Psoas muscle (tissue), 8 donors: ENCODE results near the gene GRAP2. TPM values are rescaled to one million over a fixed set of nuclear protein-coding genes. Genes with fewer than 3 reads are reported as not detected.

Experiments used
- ATAC-seq, 4 donors: fragments of 200-7000 bp; cut with Tn5 transposase; one replicate each; pipeline ENCODE4 v1.9.1; 2020; ENCODE audit warnings: moderate library complexity in 3 of 4, mild to moderate bottlenecking in 2 of 4
- DNase-seq, 2 donors: peaks; one replicate each; pipeline ENCODE4 v3.0.0-alpha.2; 2020
- H3K27ac ChIP-seq: fragments of 200-600 bp; one replicate; pipeline ENCODE4 v1.8.0; 2022
- H3K27me3 ChIP-seq, 3 donors: fragments of 200-600 bp in 1 of 3; one replicate each; pipeline versions ENCODE4 v1.6.1 to v1.8.0; 2013 to 2022; ENCODE audit warnings: low read length in 2 of 3, mild to moderate bottlenecking in 2 of 3, moderate library complexity in 1 of 3; ENCODE audit not compliant: insufficient read depth in 3 of 3
- H3K36me3 ChIP-seq, 2 donors: fragments of 200-600 bp in 1 of 2; one replicate each; pipeline versions ENCODE4 v1.6.1 to v1.8.0; 2013 to 2022; ENCODE audit warnings: low read depth in 1 of 2, mild to moderate bottlenecking in 1 of 2, moderate library complexity in 1 of 2; ENCODE audit not compliant: insufficient read depth in 1 of 2
- H3K4me1 ChIP-seq: fragments of 200-600 bp; one replicate; pipeline ENCODE4 v1.8.0; 2022
- H3K4me3 ChIP-seq: fragments of 200-600 bp; one replicate; pipeline ENCODE4 v1.8.0; 2022; ENCODE audit warnings: mild to moderate bottlenecking
- H3K9me3 ChIP-seq: fragments of 200-600 bp; one replicate; pipeline ENCODE4 v1.8.0; 2022
- WGBS, 3 donors: extraction: QIAGEN DNeasy Blood & Tissue Kit; methylation state at CpG; one replicate each; pipeline versions ENCODE4 v1.1.6 to v1.1.7; 2013; 5-methylcytosine and 5-hydroxymethylcytosine counted together
- intact Hi-C, 2 donors: fragments of 100-400 bp; cut with DNase I; formaldehyde crosslinking; loops; one replicate each; pipeline versions ENCODE4 v1.11.0 to v1.14.2; 2022
- polyA plus RNA-seq, 3 donors: library from polyadenylated mRNA; stranded (reverse); fragments of 200-250 nt; gene quantifications; one replicate each; pipeline ENCODE4 v1.2.3, GENCODE V29; 2013
- total RNA-seq, 4 donors: library from RNA; stranded (reverse); fragmentation: NEBNext Ultra II Directional in 2 of 4; extraction: Animal tissue kit (Norgen Biotek cat#: 25700) in 2 of 4; gene quantifications; one replicate each; pipeline versions ENCODE4 v1.2.1 to v1.2.4, GENCODE V29; 2021 to 2023
- TF ChIP-seq, protein P1 (sequence below): fragments of 200-600 bp; IDR thresholded peaks from one replicate; pipeline ENCODE4 v1.8.0; 2022; ENCODE audit warnings: antibody characterized with exemption
- donor health status: healthy with polysubstance abuse.
- donor health status: DM: no; HTN: no; CAD: no; lungs with moderate emphysema.
- donor health status: Bipolar disorder and iron deficiency.
- donor health status: healthy.
- donor health status: DM: yes; HTN: yes; CAD: no.
- donor health status: DM: no; HTN: no; CAD: no.
- donor health status: DM: no; HTN: no; CAD: no.
- donor health status: DM: yes; HTN: yes; CAD: no.

Gene GRAP2
- total and polyA plus RNA-seq, 7 donors: 0.18 to 0.88 (median 0.33) TPM

DNA sequence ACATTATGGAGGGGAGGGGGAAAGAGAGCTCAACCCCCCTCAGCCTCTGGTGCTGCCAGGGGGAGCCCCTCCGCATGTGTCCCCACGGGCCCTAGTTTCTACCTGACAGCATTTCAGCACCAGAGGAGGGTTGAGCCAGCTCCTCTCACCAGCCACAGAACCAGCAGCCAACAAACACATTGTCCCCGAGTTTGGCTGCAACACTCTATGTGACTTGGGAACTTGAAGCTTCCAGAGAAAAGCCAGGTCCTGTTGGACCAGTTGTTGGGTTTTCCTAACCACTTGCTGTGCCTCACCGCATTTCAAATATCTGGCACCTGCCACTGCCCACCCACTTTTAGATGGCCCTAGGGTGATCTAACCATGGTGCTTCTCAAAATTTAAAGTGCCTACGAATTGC lies 72.8 kb downstream of the GRAP2 start:
- ATAC-seq (no peak), DNase-seq (no peak)
- 37 to 56% (median 43%) methylated on average over 5 of the region's 5 CpGs for WGBS, 3 donors
- no peaks in the 10 kb centered on the region for H3K9me3 ChIP-seq
- H3K27me3 ChIP-seq: peaks cover 0 to 39% (median 3%) of the 10 kb centered on the region in 3 donors
- H3K36me3 ChIP-seq: no peaks in the 10 kb centered on the region
- H3K4me1 ChIP-seq: no peaks in the 10 kb centered on the region
- intact Hi-C loops: no loop called here
- TF ChIP-seq, protein P1, sequence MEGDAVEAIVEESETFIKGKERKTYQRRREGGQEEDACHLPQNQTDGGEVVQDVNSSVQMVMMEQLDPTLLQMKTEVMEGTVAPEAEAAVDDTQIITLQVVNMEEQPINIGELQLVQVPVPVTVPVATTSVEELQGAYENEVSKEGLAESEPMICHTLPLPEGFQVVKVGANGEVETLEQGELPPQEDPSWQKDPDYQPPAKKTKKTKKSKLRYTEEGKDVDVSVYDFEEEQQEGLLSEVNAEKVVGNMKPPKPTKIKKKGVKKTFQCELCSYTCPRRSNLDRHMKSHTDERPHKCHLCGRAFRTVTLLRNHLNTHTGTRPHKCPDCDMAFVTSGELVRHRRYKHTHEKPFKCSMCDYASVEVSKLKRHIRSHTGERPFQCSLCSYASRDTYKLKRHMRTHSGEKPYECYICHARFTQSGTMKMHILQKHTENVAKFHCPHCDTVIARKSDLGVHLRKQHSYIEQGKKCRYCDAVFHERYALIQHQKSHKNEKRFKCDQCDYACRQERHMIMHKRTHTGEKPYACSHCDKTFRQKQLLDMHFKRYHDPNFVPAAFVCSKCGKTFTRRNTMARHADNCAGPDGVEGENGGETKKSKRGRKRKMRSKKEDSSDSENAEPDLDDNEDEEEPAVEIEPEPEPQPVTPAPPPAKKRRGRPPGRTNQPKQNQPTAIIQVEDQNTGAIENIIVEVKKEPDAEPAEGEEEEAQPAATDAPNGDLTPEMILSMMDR: no peak
- H3K4me3 ChIP-seq: no peak overlapping the region
- no peak overlapping the region for H3K27ac ChIP-seq

DNA sequence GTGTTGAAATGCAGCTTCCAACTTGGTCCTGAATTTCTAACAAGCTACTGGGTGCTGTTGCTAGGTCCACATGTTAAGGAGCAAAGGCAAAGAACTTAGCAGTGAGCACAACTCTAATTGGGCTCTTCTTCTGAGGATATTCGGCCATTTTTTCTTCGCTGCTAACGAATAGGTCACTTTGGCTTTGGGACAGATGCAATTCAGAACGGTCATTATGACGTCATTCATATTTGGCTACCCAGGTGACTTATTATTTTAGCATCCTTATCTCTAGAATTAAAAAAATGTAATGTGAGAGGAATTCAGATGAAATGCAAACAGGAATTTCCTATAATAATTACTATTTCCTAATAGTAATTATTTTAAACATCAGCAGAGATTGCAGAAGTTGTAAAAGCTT lies 73.2 kb downstream of the GRAP2 start:
- WGBS, 3 donors: 55 to 65% (median 59%) methylated on average over 5 of the region's 5 CpGs
- H3K27ac ChIP-seq: no peak overlapping the region
- no peaks in the 10 kb centered on the region for H3K9me3 ChIP-seq
- H3K4me1 ChIP-seq: no peaks in the 10 kb centered on the region
- ATAC-seq: no peak
- H3K4me3 ChIP-seq: no peak overlapping the region
- DNase-seq: no peak
- H3K27me3 ChIP-seq: peaks cover 0 to 43% (median 3%) of the 10 kb centered on the region in 3 donors
- TF ChIP-seq, protein P1: no peak
- intact Hi-C loops: no loop called here
- no peaks in the 10 kb centered on the region for H3K36me3 ChIP-seq

- intact Hi-C loops: no loop called here
- Histone ChIP-seq H3K27me3 (peaks cover 0 to 35% (median 4%) of the 10 kb centered on the region in 3 donors), H3K9me3 (no peaks in the 10 kb centered on the region), H3K36me3 (no peaks in the 10 kb centered on the region), H3K27ac (no peak overlapping the region), H3K4me1 (no peaks in the 10 kb centered on the region), H3K4me3 (no peak overlapping the region)
- TF ChIP-seq, protein P1: no peak
- WGBS, 3 donors: 68 to 82% (median 82%) methylated on average over 6 of the region's 6 CpGs
- ATAC-seq: no peak
- no peak for DNase-seq
These were observed 78.2 kb downstream of the GRAP2 start for GRCh38 chr22:39979048-39979447.

GRCh38 chr22:39979458-39979857 lies 78.6 kb downstream of the GRAP2 start:
- TF ChIP-seq, protein P1: no peak
- Histone ChIP-seq H3K4me3 (no peak overlapping the region), H3K9me3 (no peaks in the 10 kb centered on the region), H3K27ac (no peak overlapping the region), H3K36me3 (no peaks in the 10 kb centered on the region), H3K27me3 (peaks cover 0 to 39% (median 4%) of the 10 kb centered on the region in 3 donors), H3K4me1 (no peaks in the 10 kb centered on the region)
- 76 to 82% (median 76%) methylated on average over 5 of the region's 5 CpGs for WGBS, 3 donors
- ATAC-seq (no peak), DNase-seq (no peak)
- intact Hi-C loops: no loop called here

- peaks cover 0 to 35% (median 4%) of the 10 kb centered on the region in 3 donors for H3K27me3 ChIP-seq
These were observed 79.7 kb downstream of the GRAP2 start for GRCh38 chr22:39980596-39980995.

More at GRCh38 chr22:39980596-39980995, 79.7 kb downstream of the GRAP2 start:
- DNase-seq: no peak
- TF ChIP-seq, protein P1: no peak
- H3K27ac ChIP-seq: no peak overlapping the region
- 62 to 70% (median 68%) methylated on average over 6 of the region's 6 CpGs for WGBS, 3 donors
- intact Hi-C loops: no loop called here
- no peaks in the 10 kb centered on the region for H3K4me1 ChIP-seq
- ATAC-seq: no peak
- H3K9me3 ChIP-seq: no peaks in the 10 kb centered on the region
- H3K36me3 ChIP-seq: no peaks in the 10 kb centered on the region
- no peak overlapping the region for H3K4me3 ChIP-seq
